H9 (cell line): ENCODE data around the gene FXYD2. TPM values are rescaled to one million over a fixed set of nuclear protein-coding genes. Genes with fewer than 3 reads are reported as not detected.

ENCODE experiments used
- DNase-seq: peaks from one replicate; pipeline ENCODE4 v3.0.0-alpha.2; 2017
- H2AFZ ChIP-seq: one replicate; pipeline ENCODE4 v1.6.1; 2013; ENCODE audit warnings: mild to moderate bottlenecking, low read length, control low read depth, moderate library complexity
- H2AK5ac ChIP-seq: 2 replicates; pipeline ENCODE4 v1.6.1; 2013; ENCODE audit warnings: low read length, control low read depth, mixed read lengths; ENCODE audit not compliant: insufficient read length
- H2BK120ac ChIP-seq: one replicate; pipeline ENCODE4 v1.6.1; 2013; ENCODE audit warnings: low read depth, mild to moderate bottlenecking, low read length, control low read depth, inconsistent platforms; ENCODE audit not compliant: poor library complexity, severe bottlenecking
- H2BK12ac ChIP-seq: 2 replicates; pipeline ENCODE4 v1.6.1; 2013; ENCODE audit warnings: low read length, control low read depth, mixed read lengths, low read depth; ENCODE audit not compliant: insufficient read length
- H2BK15ac ChIP-seq: 2 replicates; pipeline ENCODE4 v1.6.1; 2013; ENCODE audit warnings: low read depth, low read length, control low read depth
- H2BK20ac ChIP-seq: one replicate; pipeline ENCODE4 v1.6.1; 2013; ENCODE audit warnings: low read depth, mild to moderate bottlenecking, low read length, control low read depth, inconsistent platforms; ENCODE audit not compliant: poor library complexity, severe bottlenecking
- H2BK5ac ChIP-seq: 2 replicates; pipeline ENCODE4 v1.6.1; 2013; ENCODE audit warnings: low read length, control low read depth, mixed read lengths; ENCODE audit not compliant: insufficient read length
- H3K14ac ChIP-seq: 2 replicates; pipeline ENCODE4 v1.6.1; 2013; ENCODE audit warnings: low read length, control low read depth; ENCODE audit not compliant: insufficient read depth
- H3K18ac ChIP-seq: 2 replicates; pipeline ENCODE4 v1.6.1; 2013; ENCODE audit warnings: low read depth, mild to moderate bottlenecking, mixed read lengths, low read length, control low read depth; ENCODE audit not compliant: insufficient read length
- H3K23ac ChIP-seq: 2 replicates; pipeline ENCODE4 v1.6.1; 2013; ENCODE audit warnings: low read length, control low read depth, mixed read lengths, low read depth; ENCODE audit not compliant: insufficient read length
- H3K23me2 ChIP-seq: 2 replicates; pipeline ENCODE4 v1.6.1; 2013; ENCODE audit warnings: low read depth, mild to moderate bottlenecking, mixed read lengths, low read length, control low read depth; ENCODE audit not compliant: insufficient read length, poor library complexity, severe bottlenecking
- H3K27ac ChIP-seq: 2 replicates; pipeline ENCODE4 v1.5.1; 2013; ENCODE audit warnings: low read length, control low read depth, mixed read lengths, low read depth; ENCODE audit not compliant: insufficient read length
- H3K27me3 ChIP-seq: 2 replicates; pipeline ENCODE4 v1.6.1; 2013; ENCODE audit warnings: low read length, control low read depth, inconsistent platforms; ENCODE audit not compliant: insufficient read depth
- H3K4ac ChIP-seq: 2 replicates; pipeline ENCODE4 v1.6.1; 2013; ENCODE audit warnings: low read depth, mild to moderate bottlenecking, control low read depth, inconsistent platforms, low read length, moderate library complexity
- H3K4me1 ChIP-seq: 2 replicates; pipeline ENCODE4 v1.6.1; 2013; ENCODE audit warnings: low read length, control low read depth, inconsistent platforms; ENCODE audit not compliant: insufficient read depth
- H3K4me2 ChIP-seq: 2 replicates; pipeline ENCODE4 v1.6.1; 2013; ENCODE audit warnings: low read length, control low read depth, mixed read lengths; ENCODE audit not compliant: insufficient read length, insufficient read depth
- H3K56ac ChIP-seq: 2 replicates; pipeline ENCODE4 v1.6.1; 2013; ENCODE audit warnings: low read depth, mild to moderate bottlenecking, mixed read lengths, low read length, control low read depth; ENCODE audit not compliant: insufficient read length
- H3K79me1 ChIP-seq: 2 replicates; pipeline ENCODE4 v1.6.1; 2013; ENCODE audit warnings: low read depth, mild to moderate bottlenecking, moderate library complexity, low read length, control low read depth, inconsistent platforms; ENCODE audit not compliant: insufficient read depth, poor library complexity, severe bottlenecking
- H3K79me2 ChIP-seq: 2 replicates; pipeline ENCODE4 v1.6.1; 2013; ENCODE audit warnings: low read length, control low read depth, inconsistent platforms; ENCODE audit not compliant: insufficient read depth
- H3K9ac ChIP-seq: 2 replicates; pipeline ENCODE4 v1.6.1; 2013; ENCODE audit warnings: low read length, control low read depth, mixed read lengths; ENCODE audit not compliant: insufficient read length; ENCODE audit errors: extremely low read depth
- H3K9me3 ChIP-seq: one replicate; pipeline ENCODE4 v1.6.1; 2013; ENCODE audit warnings: low read depth, low read length, inconsistent platforms; ENCODE audit not compliant: control insufficient read depth
- H3T11ph ChIP-seq: one replicate; pipeline ENCODE4 v1.6.1; 2013; ENCODE audit warnings: mild to moderate bottlenecking, low read length, control low read depth, inconsistent platforms
- H4K20me1 ChIP-seq: one replicate; pipeline ENCODE4 v1.6.1; 2013; ENCODE audit not compliant: control insufficient read depth, insufficient read length, insufficient read depth
- H4K5ac ChIP-seq: 2 replicates; pipeline ENCODE4 v1.6.1; 2013; ENCODE audit warnings: low read depth, mild to moderate bottlenecking, mixed read lengths, low read length, control low read depth; ENCODE audit not compliant: insufficient read length
- H4K8ac ChIP-seq: replicated peaks from 2 replicates; pipeline ENCODE4 v1.6.1; 2013; ENCODE audit warnings: low read length, control low read depth, mixed read lengths, low read depth; ENCODE audit not compliant: insufficient read length
- H4K91ac ChIP-seq: 2 replicates; pipeline ENCODE4 v1.6.1; 2013; ENCODE audit warnings: low read depth, mild to moderate bottlenecking, moderate library complexity, mixed read lengths, low read length, control low read depth; ENCODE audit not compliant: insufficient read length
- H3K27ac Mint-ChIP-seq, 3 experiments: 2 replicates in 2 of 3; 3 replicates in 1 of 3; pipeline ENCODE4 v1.8.0; 2020 to 2021; ENCODE audit warnings: mixed read lengths in 3 of 3, mild to moderate bottlenecking in 1 of 3, moderate library complexity in 1 of 3
- H3K27me3 Mint-ChIP-seq: 2 replicates; pipeline ENCODE4 v1.8.0; 2021; ENCODE audit warnings: low read depth, mild to moderate bottlenecking, moderate library complexity, mixed read lengths
- H3K36me3 Mint-ChIP-seq, 3 experiments: 2 replicates in 2 of 3; 3 replicates in 1 of 3; pipeline ENCODE4 v1.8.0; 2020 to 2021; ENCODE audit warnings: low read depth in 3 of 3, mixed read lengths in 3 of 3; ENCODE audit not compliant: insufficient read depth in 1 of 3
- H3K4me1 Mint-ChIP-seq, 2 experiments: 2 replicates each; pipeline ENCODE4 v1.8.0; 2020; ENCODE audit warnings: mixed read lengths in 2 of 2
- H3K4me3 Mint-ChIP-seq, 2 experiments: 2 replicates in 1 of 2; 3 replicates in 1 of 2; pipeline ENCODE4 v1.8.0; 2020 to 2021; ENCODE audit warnings: mild to moderate bottlenecking in 2 of 2, mixed read lengths in 2 of 2, moderate library complexity in 1 of 2
- H3K9me3 Mint-ChIP-seq, 2 experiments: 2 replicates in 1 of 2; 3 replicates in 1 of 2; pipeline ENCODE4 v1.8.0; 2020; ENCODE audit warnings: mild to moderate bottlenecking in 2 of 2, mixed read lengths in 2 of 2, moderate library complexity in 1 of 2
- WGBS: extraction: QIAGEN DNeasy Blood & Tissue Kit; methylation state at CpG from one replicate; pipeline ENCODE4 v1.1.7; 2013; ENCODE audit warnings: missing lambda C conversion rate, low lambda C conversion rate, mixed read lengths; ENCODE audit not compliant: insufficient read length; ENCODE audit errors: extremely low coverage; 5-methylcytosine and 5-hydroxymethylcytosine counted together
- total RNA-seq: library from RNA; stranded (reverse); gene quantifications from 2 replicates; pipeline ENCODE4 v1.2.1, GENCODE V29; 2021
- TF ChIP-seq, protein P1 (sequence below): fragments of 200-600 bp; sonication (generic); conservative IDR thresholded peaks from 3 replicates; pipeline ENCODE4 v1.8.0; 2021; ENCODE audit warnings: antibody characterized with exemption, mild to moderate bottlenecking

The FXYD2 gene
- total RNA-seq, 1 experiment from 2014 or later, result 0.79 TPM

- TF ChIP-seq, protein P1, sequence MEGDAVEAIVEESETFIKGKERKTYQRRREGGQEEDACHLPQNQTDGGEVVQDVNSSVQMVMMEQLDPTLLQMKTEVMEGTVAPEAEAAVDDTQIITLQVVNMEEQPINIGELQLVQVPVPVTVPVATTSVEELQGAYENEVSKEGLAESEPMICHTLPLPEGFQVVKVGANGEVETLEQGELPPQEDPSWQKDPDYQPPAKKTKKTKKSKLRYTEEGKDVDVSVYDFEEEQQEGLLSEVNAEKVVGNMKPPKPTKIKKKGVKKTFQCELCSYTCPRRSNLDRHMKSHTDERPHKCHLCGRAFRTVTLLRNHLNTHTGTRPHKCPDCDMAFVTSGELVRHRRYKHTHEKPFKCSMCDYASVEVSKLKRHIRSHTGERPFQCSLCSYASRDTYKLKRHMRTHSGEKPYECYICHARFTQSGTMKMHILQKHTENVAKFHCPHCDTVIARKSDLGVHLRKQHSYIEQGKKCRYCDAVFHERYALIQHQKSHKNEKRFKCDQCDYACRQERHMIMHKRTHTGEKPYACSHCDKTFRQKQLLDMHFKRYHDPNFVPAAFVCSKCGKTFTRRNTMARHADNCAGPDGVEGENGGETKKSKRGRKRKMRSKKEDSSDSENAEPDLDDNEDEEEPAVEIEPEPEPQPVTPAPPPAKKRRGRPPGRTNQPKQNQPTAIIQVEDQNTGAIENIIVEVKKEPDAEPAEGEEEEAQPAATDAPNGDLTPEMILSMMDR, result no peak
- DNase-seq, result peak; percentile 22
- Histone ChIP-seq H4K5ac (no peak overlapping the region), H4K91ac (no peak overlapping the region), H3K56ac (no peak overlapping the region), H3K9ac (no peak overlapping the region), H3T11ph (no peak overlapping the region), H2BK15ac (no peak overlapping the region), H3K18ac (no peak overlapping the region), H2BK120ac (no peak overlapping the region), H2BK5ac (no peak overlapping the region), H3K14ac (no peak overlapping the region), H2BK20ac (no peak overlapping the region), H3K4me1 (no peaks in the 10 kb centered on the region), H3K23ac (no peak overlapping the region), H3K23me2 (no peaks in the 10 kb centered on the region), H2AFZ (no peak overlapping the region), H3K79me2 (no peaks in the 10 kb centered on the region), H3K4ac (no peak overlapping the region), H3K4me2 (no peak overlapping the region), H3K9me3 (no peaks in the 10 kb centered on the region), H3K79me1 (no peaks in the 10 kb centered on the region), H2BK12ac (no peak overlapping the region), H3K27me3 (no peaks in the 10 kb centered on the region), H4K20me1 (no peaks in the 10 kb centered on the region), H3K27ac (no peak overlapping the region), H2AK5ac (no peak overlapping the region), H4K8ac (no peak overlapping the region)
- WGBS, result no CpG with 5 or more reads among the region's 14 CpGs
- H3K36me3 Mint-ChIP-seq, result no peaks in the 10 kb centered on the region
- H3K9me3 Mint-ChIP-seq, result no peaks in the 10 kb centered on the region
- H3K27ac Mint-ChIP-seq, result no peak overlapping the region; a peak in 1 of 7 replicates
- peaks cover 6% of the 10 kb centered on the region for H3K27me3 Mint-ChIP-seq
- H3K4me3 Mint-ChIP-seq, result no peak overlapping the region
- H3K4me1 Mint-ChIP-seq, result peaks cover 14 to 27% of the 10 kb centered on the region in 2 experiments
Measured at GRCh38 chr11:117830072-117830471, 5.5 kb upstream of the FXYD2 start.
